Activated effector memory CD4-positive, alpha-beta T cell treated with Interleukin-2 at 50 U/mL for 16 hours (primary cell): ENCODE measurements around the gene CABCOCO1.

Experiments
- DNase-seq: peaks from one replicate; pipeline ENCODE4 v3.0.0-alpha.2; 2020

CABCOCO1 gene

GRCh38 chr10:61792097-61792716, 129.5 kb downstream of the CABCOCO1 start:
- no peak for DNase-seq

GRCh38 chr10:61792921-61793320, 130.2 kb downstream of the CABCOCO1 start:
- no peak for DNase-seq

DNA sequence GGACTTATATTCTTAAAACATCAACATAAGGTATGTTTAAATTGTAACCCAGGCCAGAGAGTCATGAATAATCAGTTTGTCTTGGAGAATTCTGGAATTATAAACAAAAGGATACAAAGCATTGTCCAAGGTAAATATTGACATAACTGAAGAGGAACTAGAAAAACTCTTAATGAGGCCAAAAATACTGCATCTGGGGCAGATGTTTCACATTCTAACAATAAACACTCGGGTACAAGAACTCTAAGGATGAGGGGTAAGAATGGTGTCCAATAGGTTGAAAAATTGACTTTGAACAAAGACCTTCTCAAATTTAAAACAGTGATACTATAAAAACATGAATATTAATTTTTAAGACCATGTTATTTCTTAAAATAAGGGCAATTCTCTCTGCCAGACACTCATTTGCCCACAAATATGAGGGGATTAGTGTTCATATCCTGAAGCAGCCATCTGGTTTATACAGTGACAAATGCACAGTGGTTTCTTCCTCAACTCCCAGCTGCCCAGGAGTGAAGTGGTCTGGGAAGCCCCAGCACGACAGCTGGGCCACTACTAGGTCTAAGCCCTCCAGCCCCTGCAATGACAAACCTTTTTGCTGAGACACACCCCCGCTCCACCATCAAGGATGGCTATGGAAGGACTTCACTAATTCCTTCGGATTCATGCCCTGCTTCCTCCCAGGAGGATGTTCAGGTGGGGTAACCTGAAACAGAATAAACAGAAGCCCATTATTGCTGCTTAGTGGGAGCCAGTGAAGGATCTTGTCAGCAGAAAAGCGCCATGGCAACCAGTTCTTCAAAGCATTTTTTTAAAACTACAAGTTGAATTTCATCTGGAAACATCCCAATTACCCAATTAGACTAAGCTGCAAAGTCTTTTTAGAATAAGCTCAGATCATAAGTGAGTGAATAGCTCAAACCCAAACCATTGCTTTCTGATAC, 131.3 kb downstream of the CABCOCO1 start:
- DNase-seq = no peak

DNA sequence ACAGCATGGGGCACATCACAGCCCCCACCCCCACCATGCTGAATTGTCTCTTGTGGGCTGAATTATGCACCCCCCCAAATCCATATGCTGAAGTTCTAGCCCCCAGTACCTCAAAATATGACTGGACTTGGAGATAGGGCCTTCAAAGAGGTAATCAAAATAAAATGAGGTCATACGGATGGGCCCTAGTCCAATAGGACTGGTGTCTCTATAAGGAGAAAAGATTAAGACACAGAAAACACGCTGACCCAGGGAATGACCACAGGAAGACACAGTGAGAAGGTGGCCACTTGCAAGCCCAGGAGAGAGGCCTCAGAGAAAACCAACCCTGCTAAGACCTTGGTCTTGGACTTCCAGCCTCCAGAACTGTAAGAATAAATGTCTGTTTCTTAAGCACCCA, 132.4 kb downstream of the CABCOCO1 start:
- no peak for DNase-seq

- DNase-seq = no peak
These were observed 132.8 kb downstream of the CABCOCO1 start for GRCh38 chr10:61795551-61795950.

DNA sequence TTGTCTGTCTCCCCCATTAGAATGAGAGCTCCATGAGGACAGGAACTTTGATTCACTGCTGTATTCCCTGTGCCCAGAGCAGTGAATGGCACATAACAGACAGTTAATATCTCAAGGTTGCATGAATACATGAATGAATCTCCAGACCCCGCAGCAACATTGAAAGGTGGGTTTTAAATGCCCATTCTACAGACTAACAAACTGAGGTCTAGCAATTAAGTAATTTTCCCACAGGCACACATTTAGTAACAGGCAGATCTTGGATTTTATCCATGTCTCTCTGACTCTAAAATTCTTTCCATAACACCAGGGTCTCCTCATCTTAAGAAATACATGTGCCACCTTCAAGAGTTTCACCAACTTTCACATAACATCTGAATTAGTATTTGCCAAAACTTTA, 134.1 kb downstream of the CABCOCO1 start:
- no peak for DNase-seq

DNA sequence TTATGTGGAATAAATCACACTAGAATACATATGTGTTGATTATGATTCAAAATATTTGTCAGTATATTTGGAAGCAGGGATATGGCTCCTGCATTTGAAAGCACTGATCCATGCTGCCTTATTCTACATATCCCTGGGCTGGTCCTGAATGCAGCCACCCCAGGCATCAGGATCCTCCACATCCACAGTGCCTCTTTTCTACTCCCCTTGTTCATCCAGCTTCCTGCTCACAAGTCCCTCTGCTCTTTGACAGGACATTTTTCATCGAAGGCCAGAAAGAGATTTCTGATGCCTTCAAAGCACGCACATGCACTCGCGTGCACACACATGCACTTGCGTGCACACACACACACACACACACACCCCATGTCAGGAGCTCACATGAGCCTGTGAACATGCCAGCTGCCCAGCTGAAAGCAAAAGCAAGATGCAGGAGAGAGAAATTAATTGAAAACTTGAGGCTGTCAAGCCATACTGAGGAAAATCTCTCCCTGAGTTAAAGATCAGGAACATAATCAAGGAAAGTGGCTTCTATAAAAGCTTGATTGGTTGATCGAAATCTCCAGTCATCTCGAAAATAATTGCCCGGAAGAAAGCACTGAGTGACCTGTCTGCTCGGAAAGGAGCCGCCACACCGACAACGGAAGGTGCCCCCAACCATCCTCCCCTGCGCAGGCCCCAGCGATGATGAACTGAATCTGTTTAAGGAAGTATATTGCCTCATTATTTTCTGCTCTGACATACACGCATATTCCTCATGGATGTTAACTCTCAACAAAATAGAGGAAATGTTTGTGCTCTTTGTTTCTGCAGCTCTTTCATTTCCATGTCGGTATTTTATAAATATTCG, 134.8 kb downstream of the CABCOCO1 start:
- DNase-seq = no peak

DNA sequence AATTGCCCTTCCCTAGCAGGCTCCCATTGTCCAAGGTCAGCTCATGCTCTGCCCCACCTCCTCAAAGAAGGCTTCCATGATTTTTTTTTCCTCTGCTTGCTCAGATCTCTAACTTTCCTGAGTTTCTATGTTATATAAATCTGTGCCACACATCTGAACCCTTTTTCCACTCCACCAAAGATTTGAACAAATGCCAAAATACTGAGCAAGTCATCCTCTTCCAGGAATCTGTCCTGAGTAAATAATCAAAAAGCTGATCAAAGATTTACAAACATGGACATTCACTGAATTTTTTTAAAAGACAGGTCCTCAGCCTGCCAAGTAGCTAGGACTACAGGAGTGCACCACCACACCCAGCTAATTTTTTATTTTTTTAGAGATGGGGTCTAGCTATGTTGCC, 136.0 kb downstream of the CABCOCO1 start:
- DNase-seq = no peak

DNA sequence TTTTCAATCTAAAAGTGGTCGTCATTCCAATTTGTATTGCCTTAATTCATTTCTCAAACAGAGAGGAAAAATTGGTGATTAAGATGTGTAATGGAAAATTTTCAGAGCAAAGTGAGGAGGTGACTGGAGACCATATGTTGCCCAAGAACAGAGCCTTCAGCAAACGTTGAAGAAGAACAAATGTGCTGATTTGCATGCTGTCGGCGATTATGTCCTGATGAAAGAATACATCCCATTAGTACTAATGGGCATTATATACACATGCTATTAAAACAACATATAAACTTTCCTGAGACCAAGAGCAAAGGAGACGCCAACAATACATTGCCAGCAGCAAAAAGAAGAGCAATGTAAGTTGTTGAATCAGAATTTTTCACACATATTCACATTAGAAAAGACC, 138.8 kb downstream of the CABCOCO1 start:
- no peak for DNase-seq

- no peak for DNase-seq
These were observed 140.5 kb downstream of the CABCOCO1 start for GRCh38 chr10:61803269-61803668.

DNA sequence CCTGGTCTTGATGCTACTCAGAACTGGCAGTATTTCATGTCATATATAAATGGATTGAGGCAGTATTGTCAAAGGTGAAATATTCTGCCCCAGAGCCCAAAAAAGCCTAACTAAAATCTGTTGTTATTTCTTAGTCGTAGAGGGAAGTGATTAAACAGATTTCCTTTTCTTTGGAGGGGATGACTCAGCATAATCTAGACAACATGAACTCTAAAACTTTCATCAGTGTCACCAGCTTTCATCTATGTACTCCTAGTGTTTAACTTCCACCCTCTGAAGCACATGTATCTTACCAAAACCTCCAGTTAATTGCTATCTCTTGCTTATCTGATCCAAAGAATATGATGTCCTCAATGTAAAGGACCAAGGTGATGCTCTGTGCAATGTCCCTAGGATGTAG, 141.7 kb downstream of the CABCOCO1 start:
- no peak for DNase-seq

- DNase-seq = no peak
These were observed 142.4 kb downstream of the CABCOCO1 start for GRCh38 chr10:61805091-61805490.

GRCh38 chr10:61810263-61810662, 147.5 kb downstream of the CABCOCO1 start:
- DNase-seq = no peak

GRCh38 chr10:61812052-61812721, 149.5 kb downstream of the CABCOCO1 start:
- no peak for DNase-seq

GRCh38 chr10:61812920-61813319, 150.2 kb downstream of the CABCOCO1 start:
- DNase-seq = no peak

DNA sequence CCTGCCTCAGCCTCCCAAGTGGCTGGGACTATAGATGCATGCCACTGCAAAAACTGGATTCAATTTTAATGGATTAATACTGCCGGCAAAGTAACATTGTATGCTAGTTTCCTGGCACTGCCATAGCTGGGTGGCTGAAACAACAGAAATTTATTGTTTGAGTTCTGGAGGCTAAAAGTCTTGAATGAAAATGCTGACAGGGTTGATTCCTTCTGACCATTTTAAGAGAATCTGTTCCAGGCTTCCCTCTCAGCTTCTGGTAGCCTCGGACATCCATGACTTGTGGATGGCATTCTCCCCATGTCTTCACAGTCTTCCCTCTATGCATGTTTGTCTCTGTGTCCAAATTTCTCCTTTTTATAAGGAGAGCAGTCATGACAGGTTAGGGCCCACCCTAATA, 151.4 kb downstream of the CABCOCO1 start:
- no peak for DNase-seq

DNA sequence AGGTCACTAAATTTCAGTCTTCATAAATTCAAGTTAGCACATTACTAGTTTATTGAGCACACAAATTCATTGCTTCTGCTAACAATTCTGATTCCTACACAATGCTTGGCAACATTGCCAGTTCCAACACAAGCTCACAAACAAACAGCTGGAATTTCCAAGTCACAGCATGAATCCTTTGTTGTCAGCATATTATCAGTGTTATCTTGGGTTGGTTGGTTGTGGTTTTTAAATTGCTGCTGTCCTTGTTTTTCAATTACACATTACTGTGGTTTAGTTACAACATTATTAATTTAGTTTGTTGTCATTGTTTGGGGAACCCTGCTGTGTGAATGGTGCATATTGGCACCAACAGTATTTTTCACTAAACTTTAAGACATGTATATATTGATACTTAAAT, 152.8 kb downstream of the CABCOCO1 start:
- DNase-seq = no peak
